Glomerular visceral epithelial cell (primary cell): ENCODE measurements around the gene HOXB13.

Experiments used
- DNase-seq: peaks from one replicate; pipeline ENCODE4 v3.0.0-alpha.2; 2016; ENCODE audit errors: extremely low spot score

Gene HOXB13

DNA sequence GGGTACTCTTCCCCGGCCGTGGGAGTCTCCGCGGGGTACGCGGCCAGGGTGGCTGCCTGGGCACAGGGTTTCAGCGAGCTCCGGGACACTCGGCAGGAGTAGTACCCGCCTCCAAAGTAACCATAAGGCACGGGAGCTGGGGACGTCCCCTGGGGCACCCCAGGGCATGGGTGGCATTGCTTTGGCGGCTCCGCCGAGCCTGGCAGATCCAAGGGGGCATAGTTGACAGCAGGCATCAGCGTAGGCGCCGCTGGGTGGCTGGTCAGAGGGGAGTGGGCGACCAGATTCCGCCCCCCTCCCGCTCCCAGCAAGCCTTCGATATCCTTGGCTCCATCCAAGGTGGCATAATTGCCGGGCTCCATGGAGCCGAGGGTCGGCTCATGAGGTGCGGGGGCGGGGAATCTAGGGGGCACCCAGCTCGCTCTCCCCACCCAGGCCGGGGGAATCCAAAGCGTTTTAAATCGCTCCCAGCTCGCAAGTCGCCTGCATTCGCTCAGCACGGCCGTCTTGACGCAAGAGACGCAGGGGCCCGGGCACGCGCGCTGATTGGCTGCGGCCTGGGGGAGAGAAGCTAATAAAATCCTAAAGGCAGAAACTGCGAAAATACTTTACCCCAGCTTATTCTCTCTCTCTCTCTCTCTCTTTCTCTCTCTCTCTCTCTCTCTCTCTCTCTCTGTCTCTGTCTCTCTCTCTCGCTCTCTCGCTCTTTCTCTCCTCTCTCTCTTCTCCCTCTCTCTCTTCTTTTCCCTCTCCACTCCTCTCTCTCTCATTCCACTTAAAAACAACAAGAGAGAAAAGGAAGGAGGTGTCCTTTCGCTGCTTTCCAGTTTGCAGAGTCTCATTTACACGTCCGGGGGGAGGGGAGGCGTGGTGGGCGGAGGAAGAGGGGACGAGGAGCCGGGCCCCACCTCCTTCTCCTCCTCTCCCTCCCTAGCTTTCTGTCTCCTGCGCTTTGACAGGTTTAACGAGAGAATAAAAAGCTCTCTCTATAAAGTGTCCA lies at the start of gene HOXB13:
Gene HOXB13 (minus strand): TSS at position 519 of the 1,000 bp plus-strand sequence. CDS start 157 bp downstream, at position 362.
- no peak for DNase-seq

DNA sequence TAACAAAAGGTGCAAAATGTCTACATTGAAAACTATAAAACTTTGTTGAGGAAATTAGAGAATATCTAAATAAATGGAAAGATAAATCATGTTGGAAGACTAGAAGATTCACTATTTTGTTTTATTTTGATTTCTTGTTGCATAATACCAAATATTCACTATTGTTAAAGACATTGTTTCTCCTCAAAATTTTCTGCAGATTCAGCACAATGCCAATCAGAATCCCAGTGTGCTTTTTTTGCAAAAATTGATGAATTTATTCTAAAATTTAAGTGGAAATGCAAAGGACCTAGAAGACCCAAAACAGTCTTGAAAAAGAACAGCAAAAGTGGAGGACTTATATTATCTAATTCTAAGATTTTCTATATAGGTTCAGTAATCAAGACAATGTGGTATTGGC lies 48.1 kb upstream of the HOXB13 start:
- no peak for DNase-seq

GRCh38 chr17:48773245-48773644 lies 44.7 kb upstream of the HOXB13 start:
- no peak for DNase-seq

GRCh38 chr17:48770954-48771353 lies 42.4 kb upstream of the HOXB13 start:
- DNase-seq: no peak

DNA sequence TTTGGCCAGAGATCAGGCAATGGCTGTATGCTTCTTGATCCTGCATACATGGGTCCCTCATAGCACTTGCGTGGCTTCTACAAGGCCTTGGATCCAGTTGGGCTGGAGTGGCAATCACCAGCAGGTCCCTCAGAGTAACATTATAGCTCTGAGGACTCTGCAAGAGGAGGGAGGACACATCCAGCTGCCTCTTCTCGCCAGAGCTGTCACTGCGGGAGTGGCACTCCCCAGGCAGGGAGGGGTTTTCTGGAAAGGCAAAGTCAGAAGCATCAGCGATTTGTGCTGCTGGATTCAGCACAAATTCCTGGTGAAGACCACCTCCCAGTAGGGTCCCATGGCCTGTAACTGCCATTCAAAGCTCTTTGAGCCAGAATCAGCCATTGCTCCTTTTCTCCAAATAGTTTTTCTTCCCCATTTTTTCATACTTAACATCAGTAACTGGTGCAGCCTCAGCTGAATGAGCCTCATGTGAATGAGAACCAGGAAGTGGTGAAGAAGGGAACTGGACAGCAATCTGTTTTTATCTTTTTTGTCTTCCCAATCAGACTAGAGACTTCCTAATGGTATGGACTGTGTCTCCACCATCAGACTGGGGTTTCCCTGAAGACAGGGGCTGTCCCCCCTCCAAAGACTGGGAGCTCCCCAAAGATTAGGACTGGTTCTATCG lies 40.6 kb upstream of the HOXB13 start:
- no peak for DNase-seq

- DNase-seq: no peak
Observed at GRCh38 chr17:48767263-48767774, 38.8 kb upstream of the HOXB13 start.

- no peak for DNase-seq
Observed at GRCh38 chr17:48761114-48761513, 32.6 kb upstream of the HOXB13 start.

DNA sequence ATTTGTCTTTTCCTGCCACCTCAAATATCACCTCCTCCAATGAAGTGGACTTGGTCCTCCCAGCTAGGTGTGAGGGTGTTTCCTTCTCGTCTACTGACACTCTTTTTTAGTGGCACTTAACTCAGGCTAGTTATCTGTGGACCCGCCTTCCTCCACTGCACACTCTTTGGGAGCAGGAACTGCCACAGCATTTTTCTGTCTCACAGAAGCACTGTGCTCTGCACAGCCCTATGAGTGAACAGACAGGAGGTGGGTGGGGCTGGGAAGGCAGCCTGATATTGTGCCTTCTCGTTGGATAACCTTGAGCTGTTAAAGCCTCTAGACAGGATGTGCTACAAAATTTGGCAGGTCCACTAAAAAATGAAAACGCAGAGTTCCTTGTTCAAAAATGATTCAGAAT lies 31.9 kb upstream of the HOXB13 start:
- no peak for DNase-seq

DNA sequence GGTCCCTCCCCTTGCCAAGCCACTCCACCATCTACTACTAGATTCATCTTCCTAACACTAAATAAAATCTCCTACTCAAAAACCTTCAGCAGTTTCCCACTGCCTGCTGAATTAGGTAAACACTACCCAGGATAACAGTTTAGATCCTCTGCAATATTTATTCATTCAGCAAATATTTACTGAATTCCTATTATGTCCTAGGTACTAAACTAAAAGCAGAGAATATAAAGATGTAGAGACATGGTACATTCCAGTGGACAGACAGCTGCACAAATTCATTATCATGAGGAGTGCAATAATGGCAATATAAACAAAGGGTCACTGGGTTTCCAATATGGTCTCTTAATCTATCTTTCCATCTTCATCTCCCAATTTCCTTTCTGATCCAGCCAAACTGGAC lies 30.7 kb upstream of the HOXB13 start:
- DNase-seq: no peak

- DNase-seq: peak; percentile 29
Observed at GRCh38 chr17:48757524-48757961, 29.0 kb upstream of the HOXB13 start.

- no peak for DNase-seq
Observed at GRCh38 chr17:48756830-48757251, 28.3 kb upstream of the HOXB13 start.

GRCh38 chr17:48755356-48755755 lies 26.8 kb upstream of the HOXB13 start:
- no peak for DNase-seq

DNA sequence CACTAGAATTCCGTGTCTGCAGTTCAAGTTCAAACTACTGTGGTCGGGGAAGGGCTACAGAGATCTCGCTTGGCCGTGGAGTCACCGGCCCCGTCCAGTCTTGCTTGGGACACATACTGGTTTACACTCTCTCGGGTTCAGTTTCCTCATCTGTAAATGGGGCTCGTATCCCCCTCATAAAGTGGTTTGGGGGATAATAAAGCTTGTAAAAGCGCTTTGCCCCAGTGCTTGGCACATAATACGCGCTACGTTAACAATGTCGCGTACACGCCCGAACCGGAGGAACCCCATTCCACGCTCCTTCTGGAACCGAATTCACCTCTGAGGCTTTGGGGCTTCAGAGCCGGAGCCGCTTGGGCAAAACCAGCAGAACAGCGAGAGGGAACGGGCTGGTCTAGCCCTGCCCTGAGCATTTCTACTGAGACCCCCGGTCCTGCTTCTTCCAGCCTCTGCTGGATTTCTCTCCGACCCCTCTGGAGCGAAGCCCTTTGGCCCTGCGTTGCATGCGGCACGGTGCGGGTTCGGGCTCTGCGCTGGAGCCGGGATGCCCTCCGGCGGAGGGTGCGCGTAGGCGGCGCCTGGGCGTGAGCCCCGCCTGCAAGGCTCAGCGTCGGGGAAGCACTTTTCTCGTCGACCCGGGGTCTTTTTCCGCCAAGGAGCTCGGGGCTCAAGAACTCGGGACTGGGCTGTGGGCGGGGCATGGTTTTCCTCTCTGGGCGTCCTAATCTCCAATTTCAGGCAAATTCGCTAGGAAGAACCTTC lies 26.1 kb upstream of the HOXB13 start:
- DNase-seq: no peak

DNA sequence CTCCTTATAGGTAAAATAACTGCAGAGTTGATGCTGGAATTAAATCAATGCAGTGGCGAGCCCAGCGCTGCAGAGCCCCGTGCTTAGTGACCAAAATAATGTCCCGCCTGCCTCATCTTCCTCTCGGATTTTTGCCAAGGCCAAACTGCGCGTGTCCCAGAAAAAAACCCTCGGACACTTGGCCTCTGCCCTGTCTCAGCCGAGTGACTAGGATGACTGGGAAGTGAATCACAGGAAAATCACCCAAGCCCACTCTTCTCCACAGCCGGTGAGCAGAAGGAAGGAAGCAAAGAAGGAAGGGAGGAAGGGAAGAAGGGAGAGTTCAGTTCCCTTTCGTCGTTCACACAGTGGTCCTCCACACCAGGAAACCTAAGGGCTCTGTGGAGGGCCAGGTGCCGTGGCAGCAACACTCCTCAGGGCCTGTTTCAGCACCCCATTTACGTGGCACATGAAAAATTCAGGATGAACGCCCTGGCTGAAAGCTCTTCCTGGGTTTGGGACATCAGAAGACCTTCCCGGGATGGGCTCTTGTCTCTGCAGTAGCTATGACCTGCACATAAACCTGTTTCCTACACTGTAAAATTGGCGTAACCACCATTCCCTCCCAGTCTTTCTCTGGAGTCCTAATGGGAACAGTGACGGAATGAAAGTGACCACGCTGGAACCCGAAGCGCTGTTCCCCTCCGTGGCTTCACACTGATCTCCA lies 25.4 kb upstream of the HOXB13 start:
- DNase-seq: peak; percentile 65

DNA sequence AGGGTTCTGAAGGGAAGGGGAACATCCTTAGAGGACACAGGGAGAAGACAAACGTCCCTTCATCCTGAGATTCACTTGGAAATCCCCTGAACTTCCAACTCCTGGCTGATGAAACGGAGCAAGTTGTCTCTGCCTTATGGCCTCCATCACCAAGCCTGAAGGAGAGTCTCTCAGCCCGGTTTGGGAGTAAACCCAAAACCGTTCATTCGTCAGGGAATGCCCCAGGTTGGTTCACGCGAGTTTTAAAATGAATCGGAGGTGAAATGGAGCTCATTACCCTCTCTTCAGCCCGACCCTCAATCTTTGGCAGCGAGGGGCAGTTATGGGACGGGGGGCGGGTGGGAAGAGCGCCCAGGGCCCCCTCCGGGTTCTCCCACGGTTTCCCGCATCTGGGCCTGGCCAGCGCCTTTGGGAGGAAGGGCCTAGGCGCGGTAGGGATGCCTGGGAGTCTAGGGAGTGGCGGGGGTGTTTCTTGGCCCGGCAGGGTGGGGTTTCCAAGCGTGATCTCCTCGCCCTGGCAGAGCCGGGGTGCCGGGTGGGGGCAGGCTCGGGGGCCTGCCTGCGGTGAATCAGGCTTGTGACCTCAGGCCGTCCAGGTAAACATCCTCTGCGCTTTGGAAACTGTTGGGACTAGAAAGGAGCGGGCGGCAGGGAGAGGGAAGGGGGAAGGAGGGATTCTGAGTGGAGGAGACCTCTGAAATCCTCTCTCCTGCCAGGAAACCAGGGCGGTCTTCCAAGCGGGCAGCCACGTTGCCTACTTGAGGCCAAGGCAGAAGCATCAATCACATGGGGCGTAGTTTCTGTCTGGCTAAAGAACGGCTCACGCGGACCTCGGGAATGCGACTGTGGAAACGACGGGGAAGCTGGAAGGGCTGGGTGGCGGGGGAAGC lies 24.1 kb upstream of the HOXB13 start:
- DNase-seq: no peak

GRCh38 chr17:48751733-48752398 lies 23.3 kb upstream of the HOXB13 start:
- DNase-seq: no peak

DNA sequence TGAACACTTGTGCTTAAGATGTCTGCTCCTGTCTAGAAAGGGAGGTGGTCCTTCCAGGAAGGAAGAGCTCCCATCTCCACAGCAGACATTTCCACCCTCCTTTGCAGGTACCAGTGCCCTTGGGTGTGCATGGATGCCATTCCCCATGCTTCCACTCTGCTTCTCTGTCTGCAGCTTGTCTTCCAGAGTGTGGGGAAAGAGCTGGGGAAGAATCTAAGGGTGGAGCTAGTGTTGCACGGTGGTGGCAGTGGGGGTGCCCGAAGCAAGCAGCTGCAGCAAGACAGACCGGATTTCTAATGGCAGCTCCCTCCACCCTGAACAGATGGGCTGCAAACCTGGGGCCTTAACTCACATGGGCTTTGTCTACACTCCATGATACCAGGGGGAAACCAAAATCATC lies 22.6 kb upstream of the HOXB13 start:
- no peak for DNase-seq

DNA sequence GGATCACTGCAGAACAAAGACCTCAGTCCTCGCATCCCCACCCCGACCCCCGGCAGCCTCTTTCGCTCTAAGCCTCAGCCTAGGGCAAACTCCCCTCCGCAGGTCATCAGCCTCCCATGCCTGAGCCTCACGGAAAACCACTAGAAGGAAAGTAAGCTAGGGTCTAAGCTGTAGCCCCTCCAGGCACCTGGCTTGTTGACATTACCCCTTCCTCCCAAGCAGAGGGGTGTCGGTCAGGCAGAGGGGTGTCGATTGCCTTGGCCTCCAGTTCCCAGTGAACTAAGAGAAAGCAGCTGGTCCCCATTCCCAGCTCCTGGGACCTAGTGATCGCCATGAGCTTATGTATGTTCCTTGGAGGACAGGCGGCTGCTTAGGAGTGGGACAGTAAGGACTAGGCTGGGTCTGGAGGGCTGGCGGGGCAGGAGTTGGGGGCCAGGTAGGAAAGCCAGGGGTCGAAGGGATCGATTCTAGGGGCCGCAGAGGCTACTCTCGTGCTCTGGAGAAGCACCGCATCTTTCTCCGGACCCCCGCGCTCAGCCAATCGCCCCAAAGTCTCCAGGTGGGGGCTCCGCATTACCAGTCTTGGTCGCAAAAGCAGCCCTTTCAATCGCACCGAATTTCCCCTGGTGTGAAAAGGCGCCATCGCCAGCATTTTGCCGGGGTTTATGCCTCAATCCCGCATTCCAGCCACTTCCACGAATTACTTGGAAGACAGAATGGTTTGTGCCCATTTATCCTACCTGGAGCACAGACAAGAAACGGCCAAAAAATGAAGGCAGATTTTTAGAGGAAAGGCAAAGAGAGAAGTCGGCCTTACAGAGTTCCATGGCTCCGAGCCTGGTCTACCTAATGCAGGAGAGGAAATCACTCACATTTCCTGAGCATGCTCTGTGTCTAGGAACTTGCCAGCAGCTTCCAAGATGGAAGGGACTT lies 21.3 kb upstream of the HOXB13 start:
- DNase-seq: no peak
